AG09309 (cell line): ENCODE data around the gene ATP7B.

ENCODE experiments used
- DNase-seq: peaks from one replicate; pipeline ENCODE4 v3.0.0-alpha.2; 2010; ENCODE audit warnings: low read depth
- H3K4me3 ChIP-seq: 2 replicates; pipeline ENCODE4 v1.5.1; 2011; ENCODE audit warnings: mild to moderate bottlenecking, low read depth, low read length, moderate library complexity; ENCODE audit not compliant: control insufficient read depth
- CTCF ChIP-seq: IDR thresholded peaks from 2 replicates; pipeline ENCODE4 v1.5.1; 2011; ENCODE audit warnings: mild to moderate bottlenecking, low read depth, low read length, inconsistent platforms; ENCODE audit not compliant: insufficient read depth, control insufficient read depth; ENCODE audit errors: missing control alignments

ATP7B gene

GRCh38 chr13:52002361-52002760 lies 8.9 kb downstream of the ATP7B start:
- TF ChIP-seq CTCF, result no peak
- no peak overlapping the region for H3K4me3 ChIP-seq
- no peak for DNase-seq

GRCh38 chr13:52001120-52001731 lies 10.0 kb downstream of the ATP7B start:
- peak; percentile 8 for DNase-seq
- peak; percentile 57 for TF ChIP-seq CTCF
- H3K4me3 ChIP-seq, result no peak overlapping the region

GRCh38 chr13:51999921-52000320 lies 11.3 kb downstream of the ATP7B start:
- no peak for TF ChIP-seq CTCF
- no peak for DNase-seq
- H3K4me3 ChIP-seq, result no peak overlapping the region

- H3K4me3 ChIP-seq, result no peak overlapping the region
- TF ChIP-seq CTCF, result no peak
- no peak for DNase-seq
These were observed 11.7 kb downstream of the ATP7B start for GRCh38 chr13:51999510-51999911.

GRCh38 chr13:51998723-51999509 lies 12.3 kb downstream of the ATP7B start:
- DNase-seq, result no peak
- H3K4me3 ChIP-seq, result no peak overlapping the region
- no peak for TF ChIP-seq CTCF

GRCh38 chr13:51997641-51998330 lies 13.5 kb downstream of the ATP7B start:
- DNase-seq, result no peak
- no peak for TF ChIP-seq CTCF
- H3K4me3 ChIP-seq, result no peak overlapping the region
